ENCODE data around the gene NFASC. TPM values are rescaled to one million over a fixed set of nuclear protein-coding genes. Genes with fewer than 3 reads are reported as not detected.

The NFASC gene
- total and polyA plus RNA-seq, 8 donors: 1.1 to 54.2 (median 13.3) TPM

DNA sequence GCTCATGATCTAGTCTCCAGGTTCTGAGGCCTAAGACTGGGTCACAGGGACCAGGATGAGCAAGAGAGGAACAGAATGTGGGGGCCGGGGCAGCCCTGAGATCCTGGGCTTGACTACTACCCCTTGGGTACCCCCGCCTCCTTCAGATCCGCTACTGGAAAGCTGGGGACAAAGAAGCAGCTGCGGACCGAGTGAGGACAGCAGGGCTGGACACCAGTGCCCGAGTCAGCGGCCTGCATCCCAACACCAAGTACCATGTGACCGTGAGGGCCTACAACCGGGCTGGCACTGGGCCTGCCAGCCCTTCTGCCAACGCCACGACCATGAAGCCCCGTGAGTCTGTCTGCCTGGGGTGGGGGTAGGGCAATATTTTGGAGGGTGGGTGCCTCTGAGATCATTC lies 201.1 kb downstream of the NFASC start:
- TF ChIP-seq POLR2A (IDR thresholded peaks at IDR 0.05): no peak
- TF ChIP-seq CTCF (IDR thresholded peaks at IDR 0.05): no peak
- no peak for TF ChIP-seq EP300 (IDR thresholded peaks at IDR 0.05)
- TF ChIP-seq POLR2AphosphoS5 (IDR thresholded peaks at IDR 0.05): no peak
- whole genome bisulfite sequencing, 5 donors: 83 to 91% (median 85%) methylated on average over 8 to 12 of the region's 12 CpGs
- no peaks in the 10 kb centered on the region for H3K4me1 ChIP-seq
- no peak for DNase-seq
- H3K4me3 ChIP-seq: no peak overlapping the region
- H3K36me3 ChIP-seq: no peaks in the 10 kb centered on the region
- H3K27me3 ChIP-seq: no peaks in the 10 kb centered on the region
- H3K27ac ChIP-seq: no peak overlapping the region
- no peaks in the 10 kb centered on the region for H3K9me3 ChIP-seq
- intact Hi-C loops (cut with DNase I; ENCODE audit: low total_unique reads): no loop called here

- H3K27ac ChIP-seq: no peak overlapping the region
- no peak for TF ChIP-seq EP300 (IDR thresholded peaks at IDR 0.05)
- no peak for TF ChIP-seq POLR2A (IDR thresholded peaks at IDR 0.05)
- TF ChIP-seq CTCF (IDR thresholded peaks at IDR 0.05): no peak
- TF ChIP-seq POLR2AphosphoS5 (IDR thresholded peaks at IDR 0.05): no peak
- H3K9me3 ChIP-seq: no peaks in the 10 kb centered on the region
- H3K4me3 ChIP-seq: no peak overlapping the region
- intact Hi-C loops (cut with DNase I; ENCODE audit: low total_unique reads): no loop called here
- no peaks in the 10 kb centered on the region for H3K36me3 ChIP-seq
- no peaks in the 10 kb centered on the region for H3K4me1 ChIP-seq
- no peaks in the 10 kb centered on the region for H3K27me3 ChIP-seq
- 76 to 90% (median 83%) methylated on average over 9 of the region's 9 CpGs for WGBS, 5 donors
- no peak for DNase-seq
These were observed 201.6 kb downstream of the NFASC start for GRCh38 chr1:205072286-205072685.

Other genes with a start within 250 kb of the NFASC start
- 1 to 10 TPM in 3 of 5 donors, under 1 TPM in 2; 0.43 to 4.1 (median 1.3) TPM for gene LRRN2, start 185.1 kb upstream of the NFASC start, total RNA-seq
- gene LRRN2, start 185.1 kb upstream of the NFASC start, polyA plus RNA-seq: under 1 TPM in 1 of 3 donors, not detected in 2; 0.80 TPM
- 1 to 10 TPM in 2 of 5 donors, under 1 TPM in 1, not detected in 2; 0.58 to 2.2 (median 1.3) TPM for gene CNTN2, start 172.3 kb downstream of the NFASC start, total RNA-seq
- gene CNTN2, start 172.3 kb downstream of the NFASC start, polyA plus RNA-seq: under 1 TPM in 2 of 3 donors, not detected in 1; 0.12 to 0.20 TPM
- gene TMEM81, start 213.6 kb downstream of the NFASC start, total RNA-seq: 10 to 100 TPM in 1 of 5 donors, 1 to 10 TPM in 1, not detected in 3; 1.3 to 10.3 TPM
- gene TMEM81, start 213.6 kb downstream of the NFASC start, polyA plus RNA-seq: 1 to 10 TPM in 2 of 3 donors, not detected in 1; 1.1 to 2.3 TPM